H1 (cell line): ENCODE measurements around the gene TMEM254. TPM values are rescaled to one million over a fixed set of nuclear protein-coding genes. Genes with fewer than 3 reads are reported as not detected.
"Not testable (repeated sequence)": the region's sequence is repeated elsewhere in the genome, so short reads cannot be mapped to it uniquely, and the experiment has no call there.

Experiments used
- CTCF ChIA-PET: fragments of 300-600 bp; sonication (Branson Sonifier 250); formaldehyde crosslinking; loops from one replicate; lab custom pipeline; 2021; ENCODE audit not compliant: partially characterized antibody; lab: Charles Lee
- POLR2A ChIA-PET: fragments of 300-600 bp; sonication (Branson Sonifier 250); formaldehyde crosslinking; loops from one replicate; lab custom pipeline; 2021; ENCODE audit warnings: inconsistent platforms; ENCODE audit not compliant: partially characterized antibody; lab: Charles Lee
- DNase-seq, 2 experiments: peaks; one replicate each; pipeline versions ENCODE4 v3.0.0 to v3.0.0-alpha.2; 2010 to 2022; ENCODE audit warnings: low spot score in 2 of 2, low read depth in 1 of 2, mixed read lengths in 1 of 2
- FAIRE-seq: peaks from 2 replicates; lab custom pipeline; 2011; peaks lifted over from hg19 to GRCh38; lab: Jason Lieb, UNC
- H2AFZ ChIP-seq: 2 replicates; pipeline ENCODE4 v1.8.1; 2012; ENCODE audit warnings: low read length, inconsistent platforms
- H2AK5ac ChIP-seq: 2 replicates; pipeline ENCODE4 v1.6.1; 2013; ENCODE audit warnings: low read depth, low read length
- H2BK120ac ChIP-seq: replicated peaks from 2 replicates; pipeline ENCODE3; 2013; ENCODE audit warnings: low read depth, low read length, inconsistent platforms
- H2BK12ac ChIP-seq: 2 replicates; pipeline ENCODE4 v1.6.1; 2013; ENCODE audit warnings: low read depth, low read length
- H2BK15ac ChIP-seq: 2 replicates; pipeline ENCODE4 v1.6.1; 2013; ENCODE audit warnings: low read length
- H2BK20ac ChIP-seq: 2 replicates; pipeline ENCODE4 v1.6.1; 2013; ENCODE audit warnings: low read length
- H2BK5ac ChIP-seq: 2 replicates; pipeline ENCODE4 v1.6.1; 2013; ENCODE audit warnings: low read depth, low read length
- H3K14ac ChIP-seq: 2 replicates; pipeline ENCODE4 v1.6.1; 2013; ENCODE audit warnings: inconsistent platforms; ENCODE audit not compliant: insufficient read length
- H3K18ac ChIP-seq: 2 replicates; pipeline ENCODE4 v1.6.1; 2013; ENCODE audit warnings: low read length; ENCODE audit errors: extremely low read depth
- H3K23ac ChIP-seq: 2 replicates; pipeline ENCODE4 v1.6.1; 2013; ENCODE audit warnings: inconsistent platforms; ENCODE audit not compliant: insufficient read length
- H3K23me2 ChIP-seq: 2 replicates; pipeline ENCODE4 v1.6.1; 2013; ENCODE audit warnings: low read depth, low read length
- H3K27ac ChIP-seq: 2 replicates; pipeline ENCODE4 v1.6.1; 2011; ENCODE audit warnings: low read depth, low read length, inconsistent platforms
- H3K27me3 ChIP-seq, 4 experiments: replicated peaks in 1 of 4; 1 replicate in 1 of 4; 2 replicates in 3 of 4; pipeline versions ENCODE4 v1.6.1 to v1.8.1; 2011 to 2013; ENCODE audit warnings: low read length in 3 of 4, mild to moderate bottlenecking in 3 of 4, inconsistent platforms in 2 of 4, mixed read lengths in 2 of 4, moderate library complexity in 1 of 4; ENCODE audit not compliant: control insufficient read depth in 3 of 4, insufficient read depth in 3 of 4; ENCODE audit errors: extremely low read depth in 1 of 4
- H3K36me3 ChIP-seq, 4 experiments: 2 replicates each; pipeline versions ENCODE4 v1.6.1 to v1.8.1; 2011 to 2013; ENCODE audit warnings: mild to moderate bottlenecking in 4 of 4, low read length in 3 of 4, moderate library complexity in 2 of 4, control low read depth in 1 of 4, inconsistent platforms in 1 of 4; ENCODE audit not compliant: insufficient read depth in 4 of 4, control insufficient read depth in 2 of 4
- H3K4ac ChIP-seq: replicated peaks from 2 replicates; pipeline ENCODE3; 2013; ENCODE audit warnings: low read length, low read depth, mixed read lengths, inconsistent platforms; ENCODE audit not compliant: insufficient read length
- H3K4me1 ChIP-seq, 4 experiments: replicated peaks in 1 of 4; 1 replicate in 1 of 4; 2 replicates in 3 of 4; pipeline versions ENCODE4 v1.6.1 to v1.8.1; 2011 to 2013; ENCODE audit warnings: low read length in 3 of 4, inconsistent platforms in 2 of 4, mixed read lengths in 1 of 4; ENCODE audit not compliant: insufficient read depth in 4 of 4, control insufficient read depth in 3 of 4
- H3K4me2 ChIP-seq, 2 experiments: 2 replicates each; pipeline versions ENCODE4 v1.6.1 to v1.8.1; 2011 to 2013; ENCODE audit warnings: low read depth in 2 of 2, low read length in 2 of 2, control low read depth in 1 of 2, inconsistent platforms in 1 of 2, mild to moderate bottlenecking in 1 of 2; ENCODE audit not compliant: insufficient read depth in 1 of 2
- H3K4me3 ChIP-seq, 4 experiments: fragments of 200-600, 300-600 bp in 1 of 4; sonication (generic), shearing (Covaris generic), sonication (Bioruptor Twin) in 1 of 4; 2 replicates each; pipeline versions ENCODE4 v1.5.1 to v1.8.1; 2011 to 2016; ENCODE audit warnings: low read length in 4 of 4, low read depth in 3 of 4, control low read depth in 2 of 4, inconsistent platforms in 2 of 4, mild to moderate bottlenecking in 2 of 4, mixed read lengths in 1 of 4, moderate library complexity in 1 of 4; ENCODE audit not compliant: insufficient read depth in 2 of 4; ENCODE audit errors: extremely low read depth in 1 of 4
- H3K56ac ChIP-seq: replicated peaks from 2 replicates; pipeline ENCODE3; 2013; ENCODE audit warnings: low read depth, mild to moderate bottlenecking, mixed read lengths, low read length, inconsistent platforms; ENCODE audit not compliant: insufficient read length
- H3K79me1 ChIP-seq: 2 replicates; pipeline ENCODE4 v1.6.1; 2013; ENCODE audit warnings: low read depth, low read length, control low read depth
- H3K79me2 ChIP-seq, 2 experiments: 2 replicates each; pipeline versions ENCODE4 v1.6.1 to v1.8.1; 2012 to 2013; ENCODE audit warnings: low read length in 2 of 2, mild to moderate bottlenecking in 2 of 2, inconsistent platforms in 1 of 2; ENCODE audit not compliant: insufficient read depth in 2 of 2, control insufficient read depth in 1 of 2
- H3K9ac ChIP-seq, 4 experiments: replicated peaks in 1 of 4; 1 replicate in 1 of 4; 2 replicates in 3 of 4; pipeline versions ENCODE4 v1.6.1 to v1.8.1; 2011 to 2013; ENCODE audit warnings: low read depth in 3 of 4, low read length in 3 of 4, control low read depth in 2 of 4, mild to moderate bottlenecking in 2 of 4, moderate library complexity in 2 of 4, inconsistent platforms in 1 of 4; ENCODE audit errors: extremely low read depth in 1 of 4
- H3K9me3 ChIP-seq, 2 experiments: 2 replicates each; pipeline versions ENCODE4 v1.6.1 to v1.8.1; 2012 to 2013; ENCODE audit warnings: mild to moderate bottlenecking in 2 of 2, moderate library complexity in 2 of 2, control low read depth in 1 of 2, inconsistent platforms in 1 of 2, low read depth in 1 of 2, low read length in 1 of 2, mixed read lengths in 1 of 2; ENCODE audit not compliant: insufficient read depth in 2 of 2
- H4K20me1 ChIP-seq, 2 experiments: replicated peaks in 1 of 2; 2 replicates each; pipeline versions ENCODE3 to v1.8.1; 2011 to 2013; ENCODE audit warnings: inconsistent platforms in 2 of 2, low read length in 2 of 2, mild to moderate bottlenecking in 1 of 2; ENCODE audit not compliant: insufficient read depth in 2 of 2, control insufficient read depth in 1 of 2
- H4K5ac ChIP-seq: 2 replicates; pipeline ENCODE4 v1.6.1; 2013; ENCODE audit warnings: low read length, low read depth, mixed read lengths, inconsistent platforms; ENCODE audit not compliant: insufficient read length
- H4K8ac ChIP-seq: 2 replicates; pipeline ENCODE4 v1.8.0; 2013; ENCODE audit warnings: mild to moderate bottlenecking, moderate library complexity, low read length, inconsistent platforms; ENCODE audit not compliant: insufficient read depth; ENCODE audit errors: extremely low read depth
- H4K91ac ChIP-seq: replicated peaks from 2 replicates; pipeline ENCODE3; 2013; ENCODE audit warnings: low read length, mixed read lengths, inconsistent platforms; ENCODE audit not compliant: insufficient read length
- WGBS, 2 experiments: shearing (Covaris generic) in 1 of 2; methylation state at CpG; one replicate each; pipeline versions ENCODE4 v1.1.6 to v1.1.7; 2013 to 2015; ENCODE audit warnings: low lambda C conversion rate in 2 of 2, mixed read lengths in 2 of 2, inconsistent platforms in 1 of 2, low coverage in 1 of 2, missing lambda C conversion rate in 1 of 2; ENCODE audit not compliant: insufficient replicate concordance in 2 of 2, insufficient coverage in 1 of 2, insufficient read length in 1 of 2; ENCODE audit errors: extremely low coverage in 1 of 2, missing lambda C conversion rate in 1 of 2; 5-methylcytosine and 5-hydroxymethylcytosine counted together
- polyA plus RNA-seq, 7 experiments: library from polyadenylated mRNA; depleted of rRNA in 3 of 7; stranded (reverse) in 5 of 7; unstranded in 2 of 7; fragments of >200 nt in 5 of 7; fragments of 200-250 nt in 2 of 7; gene quantifications; 1 replicate in 5 of 7; 2 replicates in 1 of 7; 4 replicates in 1 of 7; pipeline versions ENCODE4 v1.2.1 to v1.2.3, GENCODE V29; 2011 to 2013; ENCODE audit warnings: missing spikeins in 2 of 7, mixed read lengths in 2 of 7
- total RNA-seq: library from RNA; stranded (reverse); fragmentation: NEBNext Ultra II Directional; extraction: Animal tissue kit (Norgen Biotek cat#: 25700); gene quantifications from 2 replicates; pipeline ENCODE4 v1.2.1, GENCODE V29; 2021

The TMEM254 gene
- total and polyA plus RNA-seq, 2 of the 8 experiments (the other 6 are each of a cell fraction or from before 2014, with no cell fraction given) = 26.9 to 61.2 TPM

DNA sequence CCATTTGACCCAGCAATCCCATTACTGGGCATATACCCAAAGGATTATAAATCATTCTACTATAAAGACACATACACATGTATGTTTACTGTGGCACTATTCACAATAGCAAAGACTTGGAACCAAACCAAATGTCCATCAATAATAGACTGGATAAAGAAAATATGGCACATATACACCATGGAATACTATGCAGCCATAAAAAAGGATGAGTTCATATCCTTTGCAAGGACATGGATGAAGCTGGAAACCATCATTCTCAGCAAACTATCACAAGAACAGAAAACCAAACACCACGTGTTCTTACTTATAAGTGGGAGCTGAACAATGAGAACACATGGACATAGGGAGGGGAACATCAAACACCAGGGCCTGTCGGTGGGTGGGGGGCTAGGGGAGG lies 19.8 kb downstream of the TMEM254 start:
- H2BK15ac ChIP-seq, H3K14ac ChIP-seq, FAIRE-seq, H3K9ac ChIP-seq, H3K4me1 ChIP-seq, H3K79me1 ChIP-seq, H3K4me2 ChIP-seq, H3K18ac ChIP-seq, H3K23me2 ChIP-seq, POLR2A ChIA-PET, H4K20me1 ChIP-seq, H3K27me3 ChIP-seq, H3K79me2 ChIP-seq, H4K5ac ChIP-seq, H4K8ac ChIP-seq, H2BK5ac ChIP-seq, DNase-seq, H3K9me3 ChIP-seq, H2BK12ac ChIP-seq, H4K91ac ChIP-seq, H3K36me3 ChIP-seq, H3K23ac ChIP-seq, H3K56ac ChIP-seq, H2AK5ac ChIP-seq, H3K4me3 ChIP-seq, H3K4ac ChIP-seq, H2BK20ac ChIP-seq, H2AFZ ChIP-seq, H2BK120ac ChIP-seq, H3K27ac ChIP-seq: not testable (repeated sequence)
- WGBS, 2 experiments = 92% methylated on average over 1 of the region's 2 CpGs; no CpG with 5 or more reads in 1 of the 2 experiments
- CTCF ChIA-PET = interaction anchor here (0.7 kb wide), 1 partner anchor 51 kb away, joined by 3 read pairs; no protein-coding TSS in a partner anchor

- H2AK5ac ChIP-seq, DNase-seq, H3K9me3 ChIP-seq, H2BK120ac ChIP-seq, H3K18ac ChIP-seq, POLR2A ChIA-PET, H3K27ac ChIP-seq, H3K79me1 ChIP-seq, H3K4me2 ChIP-seq, H3K79me2 ChIP-seq, H3K14ac ChIP-seq, H4K91ac ChIP-seq, H3K4me3 ChIP-seq, FAIRE-seq, H3K27me3 ChIP-seq, H3K56ac ChIP-seq, H2BK15ac ChIP-seq, H3K23me2 ChIP-seq, H3K9ac ChIP-seq, H3K4ac ChIP-seq, H3K23ac ChIP-seq, H4K5ac ChIP-seq, H3K36me3 ChIP-seq, H4K8ac ChIP-seq, H4K20me1 ChIP-seq, H2AFZ ChIP-seq, H2BK5ac ChIP-seq: not testable (repeated sequence)
- H2BK20ac ChIP-seq = peak overlapping the region; percentile 3; the same call in 1 of the 2 replicates
- CTCF ChIA-PET = interaction anchor here (1.5 kb wide), 1 partner anchor 52 kb away, joined by 3 read pairs; no protein-coding TSS in a partner anchor
- WGBS, 2 experiments = 87% methylated on average over 8 of the region's 8 CpGs; no CpG with 5 or more reads in 1 of the 2 experiments
- peak overlapping the region; percentile 60; the same call in 1 of the 2 replicates for H2BK12ac ChIP-seq
- peaks cover 1 to 15% (median 10%) of the 10 kb centered on the region in 4 experiments; a peak in 6 of 7 replicates for H3K4me1 ChIP-seq
These were observed 20.8 kb downstream of the TMEM254 start for GRCh38 chr10:80099295-80099694.
